SH-SY5Y (cell line): ENCODE results near the gene JHY.

ENCODE experiments used
- GATA2 ChIP-seq: IDR thresholded peaks from 2 replicates; pipeline ENCODE4 v1.6.1; 2011; ENCODE audit warnings: mild to moderate bottlenecking, low read depth, low read length
- GATA3 ChIP-seq: IDR thresholded peaks from 2 replicates; pipeline ENCODE4 v1.6.1; 2011; ENCODE audit warnings: low read depth, mild to moderate bottlenecking, low read length, moderate library complexity

JHY gene

GRCh38 chr11:122853971-122854446 lies 28.6 kb upstream of the JHY start:
- TF ChIP-seq GATA2 (no peak), GATA3 (no peak)

GRCh38 chr11:122861631-122862030 lies 20.9 kb upstream of the JHY start:
- no peak for TF ChIP-seq GATA3
- TF ChIP-seq GATA2 = no peak

- TF ChIP-seq GATA3 = no peak
Measured at GRCh38 chr11:122862091-122862490, 20.5 kb upstream of the JHY start.

- TF ChIP-seq GATA2 = no peak
- no peak for TF ChIP-seq GATA3
Measured at GRCh38 chr11:122863704-122864326, 18.7 kb upstream of the JHY start.

GRCh38 chr11:122864386-122865115 lies 18.0 kb upstream of the JHY start:
- TF ChIP-seq GATA2 = no peak
- TF ChIP-seq GATA3 = no peak

- TF ChIP-seq GATA2 (no peak), GATA3 (no peak)
Measured at GRCh38 chr11:122869622-122870021, 12.9 kb upstream of the JHY start.

GRCh38 chr11:122871302-122871701 lies 11.3 kb upstream of the JHY start:
- peak; percentile 46; the same call in 1 of the 2 replicates for TF ChIP-seq GATA2
- TF ChIP-seq GATA3 = no peak

GRCh38 chr11:122872046-122872445 lies 10.5 kb upstream of the JHY start:
- TF ChIP-seq GATA2 (no peak), GATA3 (no peak)

- TF ChIP-seq GATA3 (no peak), GATA2 (no peak)
Measured at GRCh38 chr11:122874991-122875390, 7.6 kb upstream of the JHY start.

- no peak for TF ChIP-seq GATA2
Measured at GRCh38 chr11:122877732-122878131, 4.8 kb upstream of the JHY start.

- TF ChIP-seq GATA2 (no peak), GATA3 (no peak)
Measured at GRCh38 chr11:122879785-122880184, 2.8 kb upstream of the JHY start.

GRCh38 chr11:122882857-122883645 lies 492 bp downstream of the JHY start:
- TF ChIP-seq GATA2 (no peak), GATA3 (no peak)

- TF ChIP-seq GATA2 (no peak), GATA3 (no peak)
Measured at GRCh38 chr11:122883646-122883979, 1.1 kb downstream of the JHY start.

GRCh38 chr11:122888162-122888561 lies 5.6 kb downstream of the JHY start:
- TF ChIP-seq GATA3 (no peak), GATA2 (no peak)

- TF ChIP-seq GATA2 (no peak), GATA3 (no peak)
Measured at GRCh38 chr11:122893131-122893530, 10.6 kb downstream of the JHY start.
